Activated CD4-positive, alpha-beta T cell treated with anti-CD3 and anti-CD28 coated beads for 24 hours (primary cell): ENCODE results near the gene TMEM171.

ENCODE experiments used
- DNase-seq, 2 donors: peaks; one replicate each; pipeline ENCODE4 v3.0.0-alpha.2; 2020; ENCODE audit warnings: low read depth in 2 of 2

TMEM171 gene

DNA sequence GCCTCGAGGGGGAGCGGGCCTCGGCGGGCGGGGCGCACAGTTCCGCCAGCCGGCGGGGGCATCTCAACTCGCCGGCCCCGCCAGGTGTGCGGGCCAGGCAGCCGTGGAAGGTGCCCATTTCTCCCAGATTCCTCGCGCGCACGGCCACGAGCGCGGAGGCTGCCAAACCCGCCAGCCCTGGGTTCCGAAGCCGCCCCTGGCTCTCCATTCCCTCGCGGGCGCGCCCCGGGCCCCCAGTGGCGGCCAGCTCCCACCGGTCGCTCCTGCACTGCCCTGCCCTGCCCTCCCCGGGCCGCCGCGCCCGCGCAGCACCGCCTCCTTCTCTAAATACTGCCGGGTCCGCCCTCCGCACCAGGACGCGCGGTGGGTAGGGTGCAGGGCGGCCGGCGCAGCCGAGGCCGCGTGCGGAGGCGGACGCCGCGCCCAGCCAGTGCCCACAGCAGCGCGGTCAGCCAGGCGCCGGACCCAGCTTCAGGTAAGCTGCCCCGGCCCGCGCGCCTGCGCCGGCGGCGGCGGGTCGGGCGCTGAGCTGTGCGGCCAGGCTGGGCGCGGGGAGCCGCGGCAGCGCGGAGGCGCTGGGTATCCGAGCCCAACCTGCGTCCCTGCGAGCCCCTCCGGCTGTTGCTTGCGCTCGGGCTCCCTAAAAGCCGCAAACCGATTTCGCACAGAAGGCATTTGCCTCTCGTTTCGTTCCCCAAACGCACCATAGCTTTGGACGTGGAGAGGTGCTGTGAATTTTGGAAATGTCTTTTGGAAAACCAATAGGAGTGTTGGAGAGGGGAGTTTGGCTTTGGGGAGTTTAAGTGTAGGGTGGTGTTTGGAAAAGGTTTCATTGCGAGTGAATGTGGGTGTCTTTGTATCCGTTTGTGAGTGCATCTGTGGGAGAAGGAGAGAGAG, at the start of gene TMEM171:
TSS of gene TMEM171 (plus strand) at position 354 of the 897 bp plus-strand sequence. CDS start 2,799 bp downstream, outside the sequence.
- no peak for DNase-seq

DNA sequence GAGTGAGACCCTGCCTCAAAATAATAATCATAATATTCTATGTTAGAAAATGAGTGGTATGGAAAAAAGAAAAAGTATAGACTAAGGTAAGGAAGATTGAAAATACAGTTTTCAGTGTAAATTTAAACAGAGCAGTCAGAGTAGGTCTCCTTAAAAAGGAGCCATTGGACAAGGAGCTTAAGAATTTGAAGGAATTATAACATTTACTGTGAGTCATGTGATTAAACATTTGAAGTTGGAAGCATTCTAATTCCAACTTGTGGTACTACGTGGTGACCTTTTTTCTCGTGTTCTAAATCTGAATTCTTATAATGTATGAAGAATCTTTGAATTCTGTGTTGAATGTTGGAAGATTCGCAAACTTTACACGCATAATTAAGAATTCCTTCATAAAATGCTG, 39.3 kb upstream of the TMEM171 start:
- no peak for DNase-seq

DNA sequence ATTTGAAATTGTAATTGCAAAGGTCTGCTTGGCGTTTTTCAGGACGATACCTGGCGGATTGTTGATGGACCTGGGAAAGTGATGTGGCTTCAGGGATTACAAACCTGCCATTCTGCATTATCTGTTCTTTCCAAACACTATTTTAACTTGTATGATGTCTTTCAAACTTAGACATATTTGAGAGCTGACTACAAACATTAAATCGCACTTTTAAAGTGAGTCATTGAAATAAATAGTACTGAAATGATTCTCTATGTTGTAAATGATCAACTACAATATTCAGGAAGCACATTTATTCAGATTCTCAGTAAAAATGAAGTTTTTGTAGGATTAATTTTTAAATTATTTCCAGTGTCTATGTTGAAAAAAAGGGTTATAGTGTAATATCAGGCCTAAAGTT, 32.3 kb upstream of the TMEM171 start:
- no peak for DNase-seq

DNA sequence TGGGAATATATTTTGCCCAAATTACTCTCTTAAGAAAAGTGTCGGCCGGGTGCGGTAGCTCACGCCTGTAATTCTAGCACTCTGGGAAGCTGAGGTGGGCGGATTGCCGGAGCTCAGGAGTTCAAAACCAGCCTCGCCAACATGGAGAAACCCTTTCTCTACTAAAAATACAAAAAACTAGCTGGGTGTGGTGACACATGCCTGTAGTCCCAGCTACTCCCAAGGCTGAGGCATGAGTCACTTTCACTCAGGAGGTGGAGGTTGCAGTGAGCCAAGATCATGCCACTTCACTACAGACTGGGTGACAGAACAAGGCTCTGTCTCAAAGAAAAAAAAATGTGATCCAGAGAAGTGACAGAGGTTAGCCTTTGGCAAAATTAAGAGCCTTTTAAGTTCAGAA, 26.4 kb upstream of the TMEM171 start:
- DNase-seq = no peak

DNA sequence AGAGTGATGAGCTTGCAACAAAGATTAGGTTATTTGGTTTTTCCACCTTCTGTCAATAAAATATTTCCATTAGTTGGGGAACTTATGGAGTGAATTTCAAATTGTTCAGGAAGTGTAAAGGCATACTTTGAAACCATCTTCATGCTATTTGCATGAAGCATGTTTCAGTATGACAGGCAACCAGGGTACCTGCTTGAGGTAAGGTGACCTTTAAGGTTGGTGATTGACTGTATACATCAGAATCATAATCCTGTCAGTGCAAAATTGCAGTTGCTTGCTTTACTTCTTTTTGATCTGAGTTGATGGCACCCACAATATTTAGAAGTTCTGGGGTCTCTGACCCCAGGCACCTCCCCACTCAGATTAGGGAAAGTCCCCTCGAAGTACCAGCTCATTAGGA, 26.0 kb upstream of the TMEM171 start:
- DNase-seq = no peak

DNA sequence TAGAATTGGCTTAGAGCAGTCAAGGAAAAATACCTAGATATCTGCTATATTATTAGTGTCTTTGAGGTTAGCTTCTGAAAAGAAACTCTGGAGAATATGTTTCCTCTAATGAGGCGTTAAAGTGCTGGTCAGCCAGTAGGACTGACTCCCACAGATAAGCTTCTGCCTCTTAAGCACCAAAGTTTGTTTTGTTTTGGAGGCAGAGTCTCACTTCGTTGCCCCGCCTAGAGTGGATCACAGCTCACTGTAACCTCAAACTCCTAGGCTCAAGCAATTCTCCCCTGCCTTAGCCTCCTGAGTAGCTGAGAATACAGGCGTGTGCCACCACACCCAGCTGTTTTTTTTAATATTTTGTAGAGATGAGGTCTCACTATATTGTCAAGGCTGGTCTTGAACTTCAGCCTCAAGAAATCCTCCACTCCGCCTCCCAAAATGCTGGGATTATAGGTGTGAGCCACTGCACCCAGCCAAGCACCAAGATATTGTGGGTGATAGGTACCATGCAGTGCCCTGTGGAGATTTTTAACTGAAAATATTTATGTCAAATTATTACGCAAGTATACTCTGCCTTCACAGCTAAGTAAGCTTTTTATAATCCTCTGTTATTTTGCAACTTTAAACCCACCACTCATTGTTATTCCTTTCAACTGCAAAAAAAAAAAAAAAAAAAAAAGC, 24.7 kb upstream of the TMEM171 start:
- DNase-seq = no peak

DNA sequence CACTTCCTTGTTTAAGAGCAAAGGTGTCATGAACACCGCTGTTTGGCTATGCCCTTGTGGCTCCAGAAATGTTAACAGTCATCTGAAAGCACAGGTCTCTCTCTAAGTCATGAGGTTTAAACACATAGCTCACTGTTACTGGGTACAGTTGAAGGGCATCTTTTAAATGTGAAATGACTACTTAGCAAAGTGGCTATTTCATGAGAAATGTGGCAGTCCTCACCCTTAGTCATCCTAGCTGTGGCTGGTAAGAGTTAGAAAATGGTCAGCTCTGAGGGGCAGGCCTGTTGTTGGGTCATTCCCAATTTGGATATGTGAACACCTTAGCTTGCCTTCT, 24.2 kb upstream of the TMEM171 start:
- DNase-seq = no peak

DNA sequence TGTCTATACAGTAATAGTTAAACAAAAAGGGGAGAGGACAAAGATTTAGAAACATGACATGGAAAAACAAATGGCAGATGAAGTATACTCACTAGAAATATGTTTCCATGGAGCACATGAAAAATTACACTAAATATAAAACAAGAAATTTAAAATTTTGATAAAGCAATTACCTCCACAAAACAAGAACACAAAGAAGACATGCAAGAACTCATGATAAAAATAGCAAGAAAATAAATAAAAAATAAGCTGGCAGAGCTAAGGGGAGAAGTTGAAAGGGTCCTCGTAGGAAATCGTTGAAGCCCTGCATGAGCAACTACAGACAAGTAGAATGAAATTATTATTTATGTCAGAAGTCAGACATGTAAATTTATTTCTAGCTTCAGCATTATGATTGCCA, 22.6 kb upstream of the TMEM171 start:
- no peak for DNase-seq

DNA sequence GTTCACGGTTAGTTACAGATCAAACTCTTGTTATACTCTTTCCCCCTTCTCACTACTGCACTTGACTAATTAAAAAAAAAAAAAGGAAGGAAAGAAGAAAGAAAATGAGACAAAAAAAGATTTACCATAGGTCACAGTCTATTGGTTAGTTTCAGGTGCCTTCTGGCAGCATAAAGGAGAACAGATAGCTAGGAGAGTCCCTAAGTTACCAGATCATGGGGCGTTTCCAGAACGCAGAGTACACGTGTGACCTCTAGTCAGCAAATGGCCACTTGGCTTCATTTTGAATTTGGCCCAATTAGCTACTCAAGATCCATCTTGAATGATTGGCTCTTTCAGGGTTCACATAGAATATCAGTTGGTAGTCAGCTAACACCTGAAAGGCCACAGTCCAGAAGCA, 20.3 kb upstream of the TMEM171 start:
- DNase-seq = no peak

DNA sequence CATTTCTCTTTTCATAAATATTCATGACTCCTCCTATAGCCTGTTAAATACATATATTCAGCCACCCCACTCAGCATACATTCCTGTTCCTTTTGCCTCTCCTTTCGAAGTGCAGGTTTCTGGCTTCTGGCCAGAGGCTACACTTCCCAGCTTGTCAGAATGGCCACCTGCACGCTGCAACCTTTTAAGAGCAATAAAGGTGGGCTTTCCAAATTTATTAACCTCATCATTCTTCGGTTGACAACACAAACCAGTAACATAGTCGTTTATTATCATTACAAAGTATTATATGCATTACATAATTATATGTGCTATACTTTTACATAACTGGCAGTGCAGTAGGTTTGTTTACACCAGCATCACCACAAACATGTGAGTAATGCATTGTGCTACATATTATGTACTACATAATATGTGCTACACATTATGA, 16.5 kb upstream of the TMEM171 start:
- DNase-seq = no peak

- no peak for DNase-seq
Observed at GRCh38 chr5:73104326-73104725, 16.0 kb upstream of the TMEM171 start.

- DNase-seq = no peak
Observed at GRCh38 chr5:73106335-73106734, 14.0 kb upstream of the TMEM171 start.

DNA sequence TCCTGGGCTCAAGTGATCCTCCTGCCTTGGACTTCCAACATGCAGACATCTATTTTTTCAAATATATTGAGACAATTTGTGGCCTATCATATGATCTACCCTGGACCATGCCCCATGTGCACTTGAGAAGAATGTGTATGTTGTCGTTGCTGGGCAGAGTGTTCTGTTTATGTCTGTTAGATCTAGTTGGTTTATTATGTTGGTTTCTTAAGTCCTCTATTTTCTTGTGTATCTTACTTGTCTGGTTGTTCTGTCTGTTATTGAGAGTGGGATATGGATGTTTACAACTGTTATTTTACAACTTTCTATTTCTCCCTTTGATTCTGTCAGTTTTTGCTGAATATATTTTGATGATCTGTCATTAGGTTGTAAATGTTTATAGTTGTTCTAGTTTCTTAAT, 10.2 kb upstream of the TMEM171 start:
- no peak for DNase-seq

GRCh38 chr5:73111536-73111935, 8.8 kb upstream of the TMEM171 start:
- DNase-seq = no peak

GRCh38 chr5:73112359-73112758, 8.0 kb upstream of the TMEM171 start:
- DNase-seq = no peak

GRCh38 chr5:73114044-73114688, 6.2 kb upstream of the TMEM171 start:
- no peak for DNase-seq

GRCh38 chr5:73115399-73116051, 4.8 kb upstream of the TMEM171 start:
- DNase-seq = no peak

DNA sequence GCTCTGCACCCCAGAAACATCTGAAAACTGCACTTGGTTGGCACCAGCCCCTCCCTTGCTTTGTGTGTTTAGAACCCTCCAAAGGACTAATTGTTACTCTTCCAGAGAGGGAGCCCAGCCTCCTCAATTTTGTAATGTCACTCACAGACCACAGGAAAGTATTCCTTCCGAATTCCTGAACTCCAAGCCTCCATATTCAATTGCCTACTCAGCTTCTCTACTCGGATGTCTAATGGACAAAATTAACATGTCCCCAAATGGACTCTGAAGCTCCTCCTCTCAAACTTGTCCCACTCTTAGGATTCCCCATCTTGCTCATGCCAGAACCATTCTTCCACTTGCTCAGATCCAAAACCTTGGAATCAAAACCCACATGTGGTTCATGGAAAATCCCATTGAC, 3.9 kb upstream of the TMEM171 start:
- no peak for DNase-seq

- DNase-seq = no peak
Observed at GRCh38 chr5:73117088-73117740, 3.2 kb upstream of the TMEM171 start.

DNA sequence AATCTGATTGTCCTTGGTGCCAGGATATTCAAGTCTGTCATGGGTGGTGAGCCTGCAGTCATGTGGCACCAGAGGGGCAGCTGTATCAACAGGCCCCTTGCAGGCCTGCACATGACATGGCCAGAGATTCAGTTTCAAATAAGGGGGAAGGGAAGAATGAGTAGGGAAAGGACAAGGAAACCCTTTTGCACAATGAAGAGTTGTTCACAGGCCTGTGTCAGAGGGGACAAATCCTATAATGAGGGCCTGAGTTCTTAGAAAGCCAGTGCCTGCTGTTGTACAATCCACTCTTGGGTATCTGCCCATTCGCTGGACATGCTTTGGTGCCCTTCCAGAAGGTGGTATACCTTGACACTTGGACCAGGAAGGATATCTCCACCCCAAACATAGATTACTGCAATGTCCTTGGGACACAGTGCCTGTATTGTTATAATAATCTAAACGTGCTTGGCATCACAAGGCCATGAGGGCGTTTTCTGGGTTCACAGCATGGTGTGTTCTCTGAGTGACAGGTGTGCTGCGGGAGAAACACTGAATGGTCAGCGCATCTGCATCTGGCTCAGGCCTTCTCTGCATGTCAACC, 1.9 kb upstream of the TMEM171 start:
- DNase-seq = no peak

DNA sequence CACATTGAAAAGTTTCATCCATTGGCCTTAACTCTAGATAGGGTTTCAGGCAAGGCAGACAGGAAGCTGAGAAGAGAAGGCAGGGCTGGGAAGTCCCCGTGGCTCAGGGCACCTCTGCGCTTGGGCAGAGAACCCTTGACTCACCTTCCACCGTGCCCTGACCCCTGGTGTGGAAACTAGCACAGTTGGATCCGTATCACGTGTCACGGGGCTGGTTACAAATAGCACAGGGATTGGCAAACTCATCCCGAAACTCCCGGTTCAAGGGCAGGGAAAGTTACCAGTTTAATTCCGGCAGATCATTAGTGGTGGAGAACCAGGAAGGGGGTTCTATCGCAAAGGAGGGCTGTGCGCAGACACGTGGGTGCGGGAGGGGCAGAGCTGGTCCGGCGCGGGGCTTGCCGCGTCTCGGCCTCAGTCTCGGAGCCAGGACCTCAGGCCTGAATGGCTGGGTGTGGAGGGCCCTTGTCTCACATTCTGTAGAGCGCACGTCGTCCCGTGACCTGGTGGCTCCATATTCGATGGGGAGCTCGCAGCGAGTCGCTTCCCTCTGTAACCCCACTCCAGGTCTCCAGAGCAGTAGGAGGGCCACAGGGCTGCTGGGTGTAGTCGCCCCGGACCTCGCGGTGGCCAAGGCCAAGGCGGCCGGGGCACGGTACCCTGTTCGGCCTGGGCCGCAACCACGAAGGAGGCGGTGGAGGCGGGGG, 771 bp upstream of the TMEM171 start:
- DNase-seq = no peak
